GM10248 (cell line): ENCODE measurements around the gene MRPL16.

ENCODE experiments used
- CTCF ChIA-PET: fragments of 300-600 bp; sonication (Branson Sonifier 250); formaldehyde crosslinking; extraction: SDS; loops from one replicate; lab custom pipeline; 2021; ENCODE audit warnings: antibody characterized with exemption; lab: Yijun Ruan, JAX
- POLR2A ChIA-PET: fragments of 350-650 bp; sonication (Branson Sonifier 250); formaldehyde crosslinking; extraction: SDS; loops from one replicate; lab custom pipeline; 2020; ENCODE audit warnings: antibody characterized with exemption; lab: Yijun Ruan, JAX
- DNase-seq: peaks from one replicate; pipeline ENCODE4 v3.0.0; 2012; ENCODE audit errors: extremely low spot score
- CTCF ChIP-seq: IDR thresholded peaks from 2 replicates; pipeline ENCODE4 v1.5.1; 2012; ENCODE audit warnings: mild to moderate bottlenecking, low read depth; ENCODE audit errors: extremely low read depth, missing control alignments, control extremely low read depth

MRPL16 gene

GRCh38 chr11:59813364-59813763 lies 2.8 kb upstream of the MRPL16 start:
- no peak for DNase-seq
- ChIA-PET POLR2A (interaction anchor here (0.6 kb wide), 1 partner anchor 9 kb away, joined by 6 read pairs; no protein-coding TSS in a partner anchor), CTCF (interaction anchor here (1.2 to 1.3 kb wide), 2 partner anchors 10 to 11 kb away, joined by 3 to 5 read pairs; no protein-coding TSS in a partner anchor)
- no peak for TF ChIP-seq CTCF

GRCh38 chr11:59812220-59812619 lies 1.6 kb upstream of the MRPL16 start:
- ChIA-PET CTCF (interaction anchor here (1.3 to 1.5 kb wide), 2 partner anchors 10 to 439 kb away, joined by 3 read pairs; no protein-coding TSS in a partner anchor), POLR2A (no interaction called here)
- DNase-seq = no peak
- no peak for TF ChIP-seq CTCF

- TF ChIP-seq CTCF = no peak
- ChIA-PET CTCF (interaction anchor here (1.5 to 3.6 kb wide), 6 partner anchors 11 to 440 kb away, joined by 3 to 32 read pairs (median 4); no protein-coding TSS in a partner anchor), POLR2A (interaction anchor here (1.4 kb wide), 1 partner anchor 142 kb away, joined by 3 read pairs; the partner anchor contains the start of gene PATL1)
- no peak for DNase-seq
Measured at GRCh38 chr11:59810911-59811259, 307 bp upstream of the MRPL16 start.

DNA sequence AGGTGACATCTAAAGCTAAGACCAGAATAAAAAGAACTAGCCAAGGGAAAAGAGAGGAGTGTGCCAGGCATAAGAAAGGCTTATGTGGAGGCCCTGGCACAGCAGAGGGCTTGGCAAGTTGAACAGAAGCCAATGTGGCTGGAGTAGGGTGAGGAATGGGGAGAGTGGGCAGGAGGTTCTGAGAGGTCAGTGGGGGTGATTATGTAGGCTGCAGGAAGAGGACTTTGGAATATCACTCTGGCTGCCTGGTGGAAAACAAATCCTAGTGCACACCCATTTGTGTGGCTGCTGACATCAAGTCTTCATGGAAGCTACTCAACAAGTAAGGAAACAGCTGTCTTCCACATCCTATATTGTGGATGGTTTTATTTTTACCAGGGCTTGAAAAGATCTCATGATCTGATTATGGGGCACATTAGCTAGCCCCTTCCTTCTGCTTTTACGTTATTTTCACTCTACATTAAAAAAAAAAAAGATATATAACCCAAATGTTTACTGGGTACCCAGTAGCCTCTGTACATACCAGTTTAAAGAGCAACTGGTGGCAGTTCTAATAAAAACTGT lies 3.4 kb downstream of the MRPL16 start:
- CTCF ChIA-PET = interaction anchor here (1.3 to 2.2 kb wide), 6 partner anchors 9 to 54 kb away, joined by 4 to 10 read pairs (median 4); no protein-coding TSS in a partner anchor
- TF ChIP-seq CTCF = no peak
- POLR2A ChIA-PET = no interaction called here
- no peak for DNase-seq

DNA sequence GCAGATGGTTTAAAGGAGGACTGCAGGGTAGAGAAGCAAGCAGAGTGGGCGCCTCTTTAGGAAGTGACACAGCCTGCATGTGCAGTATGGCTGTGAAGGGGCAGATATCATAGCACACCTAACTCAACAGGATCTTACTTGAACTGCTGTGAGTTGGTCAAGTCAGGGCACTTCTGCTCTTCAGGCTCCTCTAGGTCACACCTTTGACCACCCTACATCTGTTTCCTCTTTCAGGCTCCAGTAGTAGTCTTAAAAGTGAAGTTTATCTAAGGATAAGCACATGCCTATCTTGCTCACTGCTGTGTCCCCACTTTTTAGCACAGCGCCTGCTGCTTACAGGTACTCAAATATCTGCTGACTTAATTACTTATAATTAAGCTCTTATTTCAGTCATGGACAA lies 6.5 kb downstream of the MRPL16 start:
- ChIA-PET CTCF (interaction anchor here (1.0 to 9.4 kb wide), 3 partner anchors 50 to 266 kb away, joined by 3 to 137 read pairs (median 5); partner anchors contain the start of gene STX3), POLR2A (interaction anchor here (0.6 kb wide), 1 partner anchor 10 kb away, joined by 6 read pairs; no protein-coding TSS in a partner anchor)
- TF ChIP-seq CTCF = no peak
- DNase-seq = no peak

- peak; percentile 58 for TF ChIP-seq CTCF
- POLR2A ChIA-PET = no interaction called here
- peak; percentile 31 for DNase-seq
- CTCF ChIA-PET = interaction anchor here (1.0 to 9.4 kb wide), 9 partner anchors 7 to 265 kb away, joined by 3 to 137 read pairs (median 8); partner anchors contain the start of genes MRPL16 and STX3
Measured at GRCh38 chr11:59802639-59803176, 7.9 kb downstream of the MRPL16 start.
